ENCODE measurements around the gene SNCAIP. TPM values are rescaled to one million over a fixed set of nuclear protein-coding genes. Genes with fewer than 3 reads are reported as not detected.

The SNCAIP gene
- total RNA-seq, 5 donors from 2014 or later (not counting 1 experiment from before 2014, with no cell fraction given), result not detected

- no peak overlapping the region for H3K4me3 Mint-ChIP-seq
- WGBS (ENCODE audit: insufficient coverage), result no CpG with 5 or more reads among the region's 4 CpGs
- H3K9me3 ChIP-seq, result no peaks in the 10 kb centered on the region
- DNase-seq, result no peak
- H3K4me3 ChIP-seq (ENCODE audit: control insufficient read depth in 1 of 2, extremely low read depth in 1 of 2, low read length in 1 of 2), result no peak overlapping the region
- ChIA-PET POLR2A (no interaction called here), CTCF (no interaction called here)
- no peak overlapping the region for H3K27ac Mint-ChIP-seq
- no peak for ATAC-seq (replicated peaks in 1 of 4)
- no peaks in the 10 kb centered on the region for H3K27me3 ChIP-seq (replicated peaks in 1 of 2; ENCODE audit: control insufficient read depth in 2 of 2, extremely low read depth in 1 of 2, insufficient read depth in 2 of 2, low read length in 1 of 2)
- no peaks in the 10 kb centered on the region for H3K4me1 ChIP-seq (ENCODE audit: control insufficient read depth in 1 of 2, extremely low read depth in 1 of 2, insufficient read depth in 2 of 2, low read length in 2 of 2)
- no peaks in the 10 kb centered on the region for H3K9me3 Mint-ChIP-seq
- no peaks in the 10 kb centered on the region for H3K36me3 Mint-ChIP-seq
- no peaks in the 10 kb centered on the region for H3K36me3 ChIP-seq (ENCODE audit: control insufficient read depth in 2 of 2, extremely low read depth in 1 of 2, insufficient read depth in 1 of 2, low read length in 1 of 2)
- no peaks in the 10 kb centered on the region for H3K4me1 Mint-ChIP-seq
- peaks cover 0 to 6% of the 10 kb centered on the region in 2 donors for H3K27me3 Mint-ChIP-seq
- no peak overlapping the region for H3K27ac ChIP-seq (ENCODE audit: low read length)
Measured at GRCh38 chr5:122465994-122466393, 154.0 kb downstream of the SNCAIP start.

GRCh38 chr5:122468351-122469116 is 156.5 kb downstream of the SNCAIP start:
- no peaks in the 10 kb centered on the region for H3K9me3 Mint-ChIP-seq
- POLR2A ChIA-PET, result no interaction called here
- DNase-seq (no peak), ATAC-seq (replicated peaks in 1 of 4) (no peak)
- H3K4me3 ChIP-seq (ENCODE audit: control insufficient read depth in 1 of 2, extremely low read depth in 1 of 2, low read length in 1 of 2), result no peak overlapping the region
- H3K27me3 ChIP-seq (replicated peaks in 1 of 2; ENCODE audit: control insufficient read depth in 2 of 2, extremely low read depth in 1 of 2, insufficient read depth in 2 of 2, low read length in 1 of 2), result no peaks in the 10 kb centered on the region
- no peak overlapping the region for H3K4me3 Mint-ChIP-seq
- H3K27ac Mint-ChIP-seq, result no peak overlapping the region
- H3K36me3 ChIP-seq (ENCODE audit: control insufficient read depth in 2 of 2, extremely low read depth in 1 of 2, insufficient read depth in 1 of 2, low read length in 1 of 2), result no peaks in the 10 kb centered on the region
- H3K4me1 ChIP-seq (ENCODE audit: control insufficient read depth in 1 of 2, extremely low read depth in 1 of 2, insufficient read depth in 2 of 2, low read length in 2 of 2), result no peaks in the 10 kb centered on the region
- peaks cover 0 to 10% of the 10 kb centered on the region in 2 donors for H3K27me3 Mint-ChIP-seq
- H3K36me3 Mint-ChIP-seq, result no peaks in the 10 kb centered on the region
- H3K9me3 ChIP-seq, result no peaks in the 10 kb centered on the region
- CTCF ChIA-PET, result no interaction called here
- WGBS (ENCODE audit: insufficient coverage), result no CpG with 5 or more reads among the region's 2 CpGs
- no peaks in the 10 kb centered on the region for H3K4me1 Mint-ChIP-seq
- H3K27ac ChIP-seq (ENCODE audit: low read length), result no peak overlapping the region

- ChIA-PET POLR2A (interaction anchor here in 1 of 2 donors (0.7 kb wide), 1 partner anchor 47 kb away, joined by 3 read pairs; no protein-coding TSS in a partner anchor), CTCF (no interaction called here)
- no peaks in the 10 kb centered on the region for H3K4me1 Mint-ChIP-seq
- DNase-seq (no peak), ATAC-seq (replicated peaks in 1 of 4) (no peak)
- H3K4me3 Mint-ChIP-seq, result no peak overlapping the region
- 100% methylated on average over 2 of the region's 5 CpGs for WGBS (ENCODE audit: insufficient coverage)
- Histone ChIP-seq H3K4me1 (ENCODE audit: control insufficient read depth in 1 of 2, extremely low read depth in 1 of 2, insufficient read depth in 2 of 2, low read length in 2 of 2) (no peaks in the 10 kb centered on the region), H3K36me3 (ENCODE audit: control insufficient read depth in 2 of 2, extremely low read depth in 1 of 2, insufficient read depth in 1 of 2, low read length in 1 of 2) (no peaks in the 10 kb centered on the region), H3K9me3 (no peaks in the 10 kb centered on the region), H3K27ac (ENCODE audit: low read length) (no peak overlapping the region), H3K27me3 (replicated peaks in 1 of 2; ENCODE audit: control insufficient read depth in 2 of 2, extremely low read depth in 1 of 2, insufficient read depth in 2 of 2, low read length in 1 of 2) (no peaks in the 10 kb centered on the region), H3K4me3 (ENCODE audit: control insufficient read depth in 1 of 2, extremely low read depth in 1 of 2, low read length in 1 of 2) (no peak overlapping the region)
- H3K9me3 Mint-ChIP-seq, result no peaks in the 10 kb centered on the region
- no peaks in the 10 kb centered on the region for H3K36me3 Mint-ChIP-seq
- H3K27ac Mint-ChIP-seq, result no peak overlapping the region
- H3K27me3 Mint-ChIP-seq, result peaks cover 0 to 10% of the 10 kb centered on the region in 2 donors
Measured at GRCh38 chr5:122469384-122469919, 157.4 kb downstream of the SNCAIP start.

GRCh38 chr5:122470365-122470764 is 158.3 kb downstream of the SNCAIP start:
- Mint-ChIP-seq H3K4me1 (no peaks in the 10 kb centered on the region), H3K36me3 (no peaks in the 10 kb centered on the region), H3K4me3 (no peak overlapping the region), H3K27me3 (peaks cover 0 to 10% of the 10 kb centered on the region in 2 donors), H3K9me3 (no peaks in the 10 kb centered on the region), H3K27ac (no peak overlapping the region)
- Histone ChIP-seq H3K27me3 (replicated peaks in 1 of 2; ENCODE audit: control insufficient read depth in 2 of 2, extremely low read depth in 1 of 2, insufficient read depth in 2 of 2, low read length in 1 of 2) (no peaks in the 10 kb centered on the region), H3K9me3 (no peaks in the 10 kb centered on the region), H3K4me1 (ENCODE audit: control insufficient read depth in 1 of 2, extremely low read depth in 1 of 2, insufficient read depth in 2 of 2, low read length in 2 of 2) (no peaks in the 10 kb centered on the region), H3K27ac (ENCODE audit: low read length) (no peak overlapping the region), H3K4me3 (ENCODE audit: control insufficient read depth in 1 of 2, extremely low read depth in 1 of 2, low read length in 1 of 2) (no peak overlapping the region), H3K36me3 (ENCODE audit: control insufficient read depth in 2 of 2, extremely low read depth in 1 of 2, insufficient read depth in 1 of 2, low read length in 1 of 2) (no peaks in the 10 kb centered on the region)
- WGBS (ENCODE audit: insufficient coverage), result no CpG with 5 or more reads among the region's 2 CpGs
- ChIA-PET POLR2A (no interaction called here), CTCF (no interaction called here)
- ATAC-seq (replicated peaks in 1 of 4) (no peak), DNase-seq (no peak)

- DNase-seq (no peak), ATAC-seq (replicated peaks in 1 of 4) (peak in 1 of 4 experiments; percentile 27)
- H3K36me3 Mint-ChIP-seq, result no peaks in the 10 kb centered on the region
- POLR2A ChIA-PET, result no interaction called here
- H3K27me3 Mint-ChIP-seq, result peaks cover 0 to 10% of the 10 kb centered on the region in 2 donors
- H3K4me1 Mint-ChIP-seq, result no peaks in the 10 kb centered on the region
- no peaks in the 10 kb centered on the region for H3K9me3 ChIP-seq
- H3K27ac Mint-ChIP-seq, result no peak overlapping the region
- no peaks in the 10 kb centered on the region for H3K4me1 ChIP-seq (ENCODE audit: control insufficient read depth in 1 of 2, extremely low read depth in 1 of 2, insufficient read depth in 2 of 2, low read length in 2 of 2)
- H3K4me3 ChIP-seq (ENCODE audit: control insufficient read depth in 1 of 2, extremely low read depth in 1 of 2, low read length in 1 of 2), result no peak overlapping the region
- H3K27ac ChIP-seq (ENCODE audit: low read length), result no peak overlapping the region
- H3K27me3 ChIP-seq (replicated peaks in 1 of 2; ENCODE audit: control insufficient read depth in 2 of 2, extremely low read depth in 1 of 2, insufficient read depth in 2 of 2, low read length in 1 of 2), result no peaks in the 10 kb centered on the region
- 69% methylated on average over 9 of the region's 9 CpGs for WGBS (ENCODE audit: insufficient coverage)
- no peaks in the 10 kb centered on the region for H3K36me3 ChIP-seq (ENCODE audit: control insufficient read depth in 2 of 2, extremely low read depth in 1 of 2, insufficient read depth in 1 of 2, low read length in 1 of 2)
- CTCF ChIA-PET, result interaction anchor here in 1 of 2 donors (0.5 kb wide), 1 partner anchor 10 kb away, joined by 3 read pairs; no protein-coding TSS in a partner anchor
- no peak overlapping the region for H3K4me3 Mint-ChIP-seq
- no peaks in the 10 kb centered on the region for H3K9me3 Mint-ChIP-seq
Measured at GRCh38 chr5:122471031-122471751, 159.2 kb downstream of the SNCAIP start.

- H3K27me3 Mint-ChIP-seq, result peaks cover 0 to 10% of the 10 kb centered on the region in 2 donors
- ATAC-seq (replicated peaks in 1 of 4) (no peak), DNase-seq (no peak)
- no peak overlapping the region for H3K4me3 ChIP-seq (ENCODE audit: control insufficient read depth in 1 of 2, extremely low read depth in 1 of 2, low read length in 1 of 2)
- no peaks in the 10 kb centered on the region for H3K36me3 ChIP-seq (ENCODE audit: control insufficient read depth in 2 of 2, extremely low read depth in 1 of 2, insufficient read depth in 1 of 2, low read length in 1 of 2)
- H3K4me1 ChIP-seq (ENCODE audit: control insufficient read depth in 1 of 2, extremely low read depth in 1 of 2, insufficient read depth in 2 of 2, low read length in 2 of 2), result no peaks in the 10 kb centered on the region
- H3K27me3 ChIP-seq (replicated peaks in 1 of 2; ENCODE audit: control insufficient read depth in 2 of 2, extremely low read depth in 1 of 2, insufficient read depth in 2 of 2, low read length in 1 of 2), result no peaks in the 10 kb centered on the region
- H3K4me1 Mint-ChIP-seq, result no peaks in the 10 kb centered on the region
- H3K4me3 Mint-ChIP-seq, result no peak overlapping the region
- H3K27ac ChIP-seq (ENCODE audit: low read length), result no peak overlapping the region
- H3K27ac Mint-ChIP-seq, result no peak overlapping the region
- CTCF ChIA-PET, result no interaction called here
- H3K36me3 Mint-ChIP-seq, result no peaks in the 10 kb centered on the region
- POLR2A ChIA-PET, result no interaction called here
- no peaks in the 10 kb centered on the region for H3K9me3 Mint-ChIP-seq
- WGBS (ENCODE audit: insufficient coverage), result 86% methylated on average over 2 of the region's 5 CpGs
- H3K9me3 ChIP-seq, result no peaks in the 10 kb centered on the region
Measured at GRCh38 chr5:122471752-122472061, 159.7 kb downstream of the SNCAIP start.

Measured in T-cell (primary cell).